Stimulated activated CD4-positive, alpha-beta T cell treated with anti-CD3 and anti-CD28 coated beads, Interleukin-2, amount 100 ng/mL, for 4 hours (primary cell): ENCODE measurements around the gene TMEM184B.

Source experiments
- DNase-seq: peaks from one replicate; pipeline ENCODE4 v3.0.0-alpha.2; 2020; ENCODE audit warnings: low read depth

TMEM184B gene

DNA sequence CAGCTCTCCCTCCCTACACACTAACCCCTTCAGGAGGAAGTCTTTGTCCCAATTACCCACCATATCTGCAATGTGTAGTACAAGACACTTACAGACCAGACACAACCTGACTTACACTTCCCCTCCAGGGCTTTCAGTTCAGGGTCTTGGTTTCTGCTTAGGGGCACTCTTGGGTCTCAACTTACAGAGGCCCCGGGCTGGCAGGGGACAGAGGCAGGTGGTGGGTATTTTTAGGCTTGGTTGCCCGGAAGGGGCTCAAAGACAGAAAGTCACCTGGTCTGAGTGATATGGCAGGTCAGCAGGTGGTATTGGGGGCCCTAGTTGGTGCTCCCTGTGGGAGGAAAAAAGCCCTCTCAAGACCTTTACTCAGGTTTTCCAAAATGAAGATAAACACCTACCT, 3.4 kb upstream of the TMEM184B start:
- no peak for DNase-seq

DNA sequence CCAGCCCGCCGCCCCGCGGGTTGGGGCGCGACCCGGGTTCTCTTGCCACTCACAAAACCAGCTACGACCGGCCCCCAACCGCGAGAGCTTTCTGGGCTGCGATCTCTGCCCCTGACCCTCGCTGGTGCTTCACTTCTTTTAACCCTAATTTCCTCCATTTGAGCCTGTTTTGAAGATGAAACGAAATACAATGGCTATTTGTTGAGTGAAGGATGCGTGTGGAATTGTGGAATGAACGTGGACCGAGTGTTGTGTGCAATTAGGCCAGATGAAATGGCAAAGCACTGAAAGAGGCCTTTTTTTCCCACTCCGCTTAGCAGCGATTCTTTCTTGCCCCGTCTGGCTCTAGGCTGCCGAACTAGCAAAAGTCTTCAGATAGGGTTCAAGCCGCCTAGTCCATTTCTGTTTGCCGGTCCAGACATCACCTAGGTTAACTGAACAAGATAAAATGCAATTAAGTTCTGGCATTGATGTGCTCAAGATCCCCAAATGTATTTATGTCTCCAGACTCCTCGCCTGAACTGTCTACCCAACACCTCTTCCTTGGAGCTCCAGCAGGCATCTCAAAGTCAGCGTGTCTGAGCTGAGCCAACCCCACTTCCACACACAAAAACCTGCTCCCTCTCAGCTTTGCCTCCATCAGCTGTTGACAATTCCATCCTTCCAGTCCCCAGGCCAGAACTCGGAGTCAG, 471 bp upstream of the TMEM184B start:
- DNase-seq = no peak

DNA sequence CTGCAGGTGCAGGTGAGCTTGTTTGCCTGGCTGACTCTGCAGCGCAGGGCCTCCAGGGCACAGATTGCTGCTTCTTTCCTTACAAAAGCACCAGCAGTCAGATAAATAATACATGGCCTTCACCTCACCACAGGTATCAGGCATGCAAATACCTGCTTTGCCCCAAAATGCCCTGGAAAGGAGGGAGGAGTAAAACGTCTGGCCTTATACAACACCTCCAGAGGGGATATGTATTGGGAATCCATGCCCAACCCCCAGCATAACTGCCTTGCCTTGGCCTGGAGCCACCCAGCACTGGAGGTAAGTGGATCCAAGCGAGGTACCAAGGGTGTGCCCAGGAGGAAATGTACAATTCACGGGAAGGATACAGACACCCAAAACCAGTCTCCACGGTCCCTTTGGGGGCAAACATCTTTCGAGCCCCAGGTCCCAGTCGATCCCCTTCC, 860 bp downstream of the TMEM184B start:
- DNase-seq = no peak

DNA sequence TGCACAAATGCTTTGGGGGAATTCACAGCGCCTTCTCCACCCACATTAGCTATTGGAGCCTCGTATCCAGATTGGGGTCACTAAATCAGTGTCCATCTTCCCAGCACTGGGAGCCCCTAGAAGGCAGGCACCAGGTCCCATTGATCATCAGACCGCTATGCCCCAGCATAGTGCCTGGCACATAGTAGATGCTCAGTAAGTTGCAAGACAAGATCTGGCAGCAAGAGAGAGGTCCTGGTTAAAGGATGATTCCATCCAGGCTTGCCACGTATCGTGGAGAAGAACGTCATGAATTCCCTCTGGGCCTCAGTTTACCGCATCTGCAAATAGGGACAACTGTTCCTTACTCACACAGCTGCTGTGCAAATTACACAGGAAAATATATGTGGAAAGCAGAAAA, 1.7 kb downstream of the TMEM184B start:
- DNase-seq = no peak

DNA sequence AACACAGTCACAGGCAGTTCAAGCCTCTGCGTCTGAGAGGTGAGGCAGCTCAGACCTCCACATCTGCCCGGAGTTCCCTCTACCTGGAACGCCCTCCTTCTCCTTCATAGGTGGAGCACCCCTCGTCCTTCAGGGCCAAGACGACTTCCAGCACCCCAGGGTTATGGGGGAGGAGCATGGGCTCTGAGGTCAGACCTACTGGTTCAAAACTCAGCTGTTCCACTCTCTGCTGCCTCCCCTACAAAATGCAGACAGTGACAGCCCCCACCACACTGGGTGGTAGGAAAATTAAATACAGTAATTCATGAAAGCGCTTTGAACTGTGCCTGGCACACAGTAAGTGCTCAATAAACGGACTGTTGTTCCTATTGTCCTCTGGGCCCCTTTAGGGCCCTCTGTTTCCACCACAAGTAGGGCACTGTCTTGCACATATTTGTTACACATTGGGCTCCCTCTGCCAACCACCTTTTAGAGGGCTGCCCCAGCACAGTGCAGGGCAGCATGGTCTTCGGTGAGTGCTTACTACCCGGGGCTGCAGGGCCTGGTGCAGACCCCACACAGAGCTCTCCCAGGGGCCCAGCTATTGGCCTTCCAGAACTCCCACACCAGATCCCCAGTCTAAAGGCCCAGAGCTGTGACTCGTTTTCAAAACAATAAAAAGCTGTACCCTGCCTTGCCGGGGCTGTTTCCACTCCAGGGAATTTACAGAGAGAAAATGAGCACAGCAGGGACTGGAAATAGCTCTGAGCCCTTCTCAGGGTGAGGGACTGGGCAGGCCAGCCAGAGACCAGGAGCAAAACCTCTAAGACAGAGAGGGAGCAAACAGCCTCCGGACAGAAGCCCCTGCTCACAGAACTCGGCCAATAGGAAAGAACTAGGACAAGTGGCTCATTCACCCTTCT, 2.5 kb downstream of the TMEM184B start:
- DNase-seq = no peak

DNA sequence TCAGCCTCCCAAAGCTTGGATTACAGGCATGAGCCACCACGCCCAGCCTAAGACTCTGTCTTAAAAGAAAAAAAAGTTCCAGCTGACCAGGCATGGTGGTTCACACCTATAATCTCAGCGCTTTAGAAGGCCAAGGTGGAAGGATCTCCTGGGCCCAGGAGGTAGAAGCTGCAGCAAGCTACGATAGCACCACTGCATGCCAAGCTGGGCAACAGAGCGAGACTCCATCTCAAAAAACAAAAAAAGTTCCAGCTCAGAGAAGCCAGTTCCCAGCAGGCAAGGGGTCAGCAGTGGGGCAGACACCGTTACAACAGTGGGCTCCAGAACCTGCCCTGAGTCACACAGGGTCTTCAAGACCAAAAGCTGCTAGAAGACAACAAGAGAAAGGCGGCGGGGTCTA, 3.3 kb downstream of the TMEM184B start:
- no peak for DNase-seq

DNA sequence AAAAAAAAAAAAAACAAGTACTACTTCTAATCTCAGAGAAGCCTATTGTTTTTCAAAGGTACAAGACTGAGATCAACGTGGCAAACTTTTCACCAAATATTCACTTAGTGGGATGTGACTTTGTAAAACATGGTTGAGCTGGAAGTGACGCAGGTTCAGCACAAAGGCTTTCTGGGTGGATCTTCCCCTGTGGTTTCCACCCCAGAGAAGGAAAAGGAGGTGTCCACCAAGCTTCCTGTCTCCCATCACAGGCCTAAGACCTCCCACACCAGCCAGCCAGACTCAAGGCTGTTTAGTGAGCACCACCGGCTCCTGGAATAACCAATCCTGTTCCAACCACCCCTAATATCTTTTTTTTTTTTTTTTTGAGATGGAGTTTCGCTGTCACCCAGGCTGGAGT, 5.7 kb downstream of the TMEM184B start:
- DNase-seq = no peak

DNA sequence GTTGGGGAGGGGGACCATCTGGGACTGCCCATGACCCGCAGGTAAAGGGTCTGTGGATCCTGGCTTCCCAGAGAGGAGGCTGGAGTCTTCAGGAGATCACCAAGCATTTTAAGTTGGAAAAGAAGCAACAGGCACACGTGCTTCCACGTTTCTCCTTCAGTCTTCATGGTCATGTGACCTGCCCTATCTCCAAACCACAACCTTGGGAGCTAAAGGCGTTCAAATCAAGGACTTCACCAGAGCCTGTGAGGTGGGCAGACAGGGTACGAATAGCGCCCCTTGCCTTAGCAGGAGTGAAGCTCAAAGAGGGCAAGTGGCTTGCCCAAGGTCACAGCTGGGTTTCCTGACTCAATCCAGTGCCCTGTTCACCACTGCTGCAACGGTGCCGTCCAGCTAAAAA, 6.7 kb downstream of the TMEM184B start:
- no peak for DNase-seq

DNA sequence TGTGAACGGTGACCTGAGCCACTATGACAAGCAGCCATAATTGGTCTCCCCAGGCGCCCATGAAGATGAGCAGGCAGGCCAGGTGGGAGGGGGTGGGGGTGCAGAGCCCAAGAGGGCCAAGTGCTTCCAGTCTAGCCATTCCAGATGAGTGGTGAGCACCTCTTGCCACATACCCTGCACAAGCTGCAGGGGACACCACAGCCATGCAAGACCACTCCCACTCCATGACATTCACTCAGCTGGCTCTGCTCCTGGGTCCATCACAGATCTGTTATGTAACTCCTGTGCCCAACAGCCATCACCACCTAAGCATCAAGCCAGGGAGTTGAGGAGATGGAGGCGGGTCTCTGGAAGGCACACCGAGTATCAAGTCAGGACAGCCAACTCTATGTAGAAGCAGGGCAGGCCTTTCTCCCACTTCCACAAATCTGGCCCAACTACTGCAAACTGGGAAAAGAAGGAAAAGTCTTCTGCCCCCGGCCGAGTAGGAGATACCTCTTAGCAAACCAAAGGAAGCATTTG, 8.4 kb downstream of the TMEM184B start:
- no peak for DNase-seq

DNA sequence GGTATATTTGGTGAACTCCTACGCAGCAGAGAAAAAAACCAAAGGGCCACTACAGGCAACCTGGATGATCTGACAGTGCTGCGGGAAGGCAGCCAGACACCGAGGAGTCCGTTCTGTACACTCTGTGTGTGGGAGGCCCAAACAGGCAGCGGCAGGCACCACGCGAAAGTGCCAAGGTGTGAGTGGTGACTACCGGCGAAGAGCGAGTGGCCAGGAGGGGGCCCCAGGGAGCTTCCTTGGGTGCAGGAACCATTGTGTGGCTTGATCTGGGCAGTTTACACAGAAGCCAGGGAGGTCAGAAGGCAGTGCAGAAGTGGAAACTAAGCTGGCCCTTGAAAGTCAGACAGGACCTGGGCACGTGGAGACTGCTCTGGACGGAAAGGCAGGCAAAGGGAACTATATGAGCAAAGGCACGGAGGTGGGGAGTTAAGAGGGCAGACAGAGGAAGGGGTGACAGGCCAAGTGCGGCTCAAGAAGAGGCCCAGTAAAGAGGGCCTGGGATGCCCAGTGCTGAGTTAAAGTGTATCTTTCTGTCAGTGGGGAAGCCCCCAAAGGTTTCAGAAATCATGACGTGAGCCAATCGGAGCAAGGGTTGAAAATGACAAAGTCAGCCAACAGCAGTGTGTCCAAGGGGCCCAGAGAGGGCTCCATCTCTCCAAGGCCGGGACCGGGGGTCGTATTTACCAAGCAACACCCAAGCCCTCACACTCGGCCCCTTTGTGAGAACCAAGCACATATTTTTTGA, 10.6 kb downstream of the TMEM184B start:
- no peak for DNase-seq

DNA sequence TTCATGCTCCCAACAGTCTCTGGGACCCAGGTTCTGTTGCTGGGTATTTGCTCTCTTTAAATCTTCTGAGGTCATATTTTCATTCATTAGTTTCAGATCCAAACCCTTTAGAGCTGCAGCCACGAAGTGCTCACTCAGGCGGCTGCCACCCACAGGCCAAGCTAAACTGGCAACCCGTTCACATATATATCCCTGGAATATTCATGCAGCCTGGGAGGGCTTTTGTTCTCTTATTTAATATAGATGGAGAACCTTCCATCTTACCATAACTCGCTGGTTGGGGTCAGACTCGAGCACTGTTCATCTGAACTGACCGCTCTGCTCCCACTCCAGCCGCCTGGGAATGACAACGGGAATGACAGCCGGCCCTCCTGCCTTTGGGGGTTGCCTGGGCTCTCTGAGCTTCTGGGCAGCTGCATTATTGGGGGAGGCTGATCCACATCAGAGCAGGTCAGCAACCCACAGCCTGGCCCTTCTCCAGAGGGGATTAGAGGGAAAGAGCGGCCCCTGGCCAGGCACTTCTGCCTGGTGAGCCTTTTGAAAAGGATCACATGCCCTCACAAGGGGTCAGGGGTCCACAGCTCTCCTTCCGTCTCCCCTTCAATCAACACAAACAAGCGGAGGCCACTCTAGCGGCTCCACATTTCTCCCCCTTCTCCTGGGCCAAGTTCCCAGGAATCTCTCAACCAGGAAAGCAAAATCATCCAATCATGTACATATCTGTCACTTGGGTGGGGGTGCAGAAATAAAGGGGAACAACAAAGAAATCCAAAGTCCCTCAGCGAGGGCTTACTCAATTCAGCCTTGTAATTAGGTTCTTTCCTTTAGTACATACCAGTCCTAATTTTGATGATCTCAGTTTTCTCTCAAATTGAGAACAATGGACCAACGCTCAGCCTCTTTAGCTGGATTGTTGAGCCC, 11.8 kb downstream of the TMEM184B start:
- DNase-seq = no peak

DNA sequence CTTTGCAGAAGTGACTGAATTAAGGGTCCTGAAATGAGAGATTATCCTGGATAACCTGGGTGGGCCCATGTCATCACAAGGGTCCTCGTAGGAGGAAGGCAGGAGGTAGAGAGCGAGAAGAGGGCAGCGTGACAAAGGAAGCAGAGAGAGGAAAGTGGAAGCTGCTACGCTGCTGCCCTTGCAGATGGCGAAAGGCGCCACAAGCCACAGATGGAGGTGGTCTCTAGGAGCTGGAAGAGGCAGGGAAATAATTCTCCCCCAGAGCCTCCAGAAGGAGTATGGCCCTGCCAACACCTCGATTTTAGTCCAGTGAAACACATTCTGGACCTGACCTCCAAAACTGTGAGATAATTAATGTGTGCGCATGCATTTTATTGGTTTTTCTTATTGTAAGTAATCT, 13.4 kb downstream of the TMEM184B start:
- DNase-seq = no peak

DNA sequence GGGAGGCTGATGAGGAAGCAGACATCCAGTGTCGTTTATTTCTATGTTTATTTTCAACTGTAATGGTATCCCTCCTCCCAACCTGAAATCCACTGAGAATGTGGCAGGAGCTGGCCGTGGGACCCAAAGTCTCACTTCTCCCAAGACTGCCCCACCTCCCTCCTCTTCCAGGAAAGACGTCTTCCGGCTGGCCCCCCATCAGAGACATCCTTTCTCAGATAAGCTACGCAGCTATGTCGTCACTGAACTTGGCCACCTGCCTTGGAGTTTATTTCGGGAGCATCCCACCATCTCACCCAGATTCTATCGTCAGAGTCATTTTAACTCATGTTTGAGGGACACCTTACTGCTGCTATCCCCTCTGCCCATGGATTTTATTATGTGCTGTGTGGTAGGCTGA, 13.9 kb downstream of the TMEM184B start:
- no peak for DNase-seq

DNA sequence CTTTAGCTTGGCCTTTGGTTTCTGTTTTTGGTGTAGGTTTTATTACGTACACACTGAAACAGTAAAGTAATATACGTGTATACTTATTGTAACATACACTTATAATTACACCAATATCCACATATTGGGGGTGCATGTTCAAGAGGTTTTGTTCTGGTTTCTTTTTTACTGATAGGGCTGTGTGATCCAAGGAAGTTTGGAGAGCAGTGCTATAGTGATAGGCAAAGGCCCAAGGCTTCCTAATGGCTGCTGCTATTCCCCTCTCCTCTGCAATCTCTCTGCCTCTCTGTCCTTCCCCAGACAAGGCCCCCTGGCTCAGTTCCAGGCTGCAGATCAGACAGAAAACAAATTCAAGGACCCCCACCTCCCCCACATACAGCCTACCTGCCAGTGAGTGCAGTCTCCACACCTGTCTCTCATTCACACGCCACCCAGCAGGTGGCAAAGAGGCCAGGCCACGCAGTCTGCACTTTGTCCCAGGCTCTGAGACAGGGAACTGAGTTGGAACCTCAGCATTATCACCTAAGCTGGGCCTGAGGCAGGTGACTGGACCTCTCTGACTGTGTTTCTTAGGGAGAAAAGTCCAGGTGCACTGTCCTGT, 15.1 kb downstream of the TMEM184B start:
- DNase-seq = no peak

DNA sequence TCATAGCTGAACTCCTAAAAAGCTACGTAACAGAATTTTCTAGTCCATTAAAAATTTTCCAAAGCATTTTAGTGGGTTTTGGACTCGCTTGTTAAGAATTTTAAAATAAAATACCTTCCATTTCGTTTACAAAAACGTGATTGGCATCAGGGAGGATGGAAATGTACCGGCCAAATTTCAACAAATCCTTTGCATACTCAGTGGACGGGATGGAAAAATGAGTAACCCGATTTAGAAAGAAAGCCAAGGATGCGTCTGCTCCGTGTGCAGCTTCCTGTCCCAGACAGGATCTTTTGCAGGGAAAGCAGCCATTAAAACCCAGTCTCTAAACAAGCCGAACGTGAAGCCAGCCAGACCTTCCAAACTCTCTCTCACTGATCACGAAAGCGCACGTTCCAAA, 15.6 kb downstream of the TMEM184B start:
- DNase-seq = no peak

DNA sequence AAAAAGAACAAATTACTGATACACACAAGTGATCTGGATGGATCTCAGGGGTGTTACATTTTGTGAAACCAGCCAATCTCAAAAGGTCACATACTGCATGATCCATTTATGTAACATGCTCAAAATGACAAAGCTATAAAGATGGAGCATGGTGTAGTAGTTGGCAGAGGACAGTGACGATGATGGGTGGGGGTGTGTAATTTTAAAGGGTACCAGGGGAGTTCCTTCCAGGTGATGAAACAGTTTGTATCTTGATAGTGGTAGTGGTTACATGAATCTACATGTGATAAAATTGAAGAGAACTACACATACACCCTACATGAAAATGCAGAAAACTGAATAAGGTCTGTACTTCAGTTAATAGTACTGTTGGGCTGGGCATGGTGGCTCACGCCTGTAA, 17.1 kb downstream of the TMEM184B start:
- no peak for DNase-seq

DNA sequence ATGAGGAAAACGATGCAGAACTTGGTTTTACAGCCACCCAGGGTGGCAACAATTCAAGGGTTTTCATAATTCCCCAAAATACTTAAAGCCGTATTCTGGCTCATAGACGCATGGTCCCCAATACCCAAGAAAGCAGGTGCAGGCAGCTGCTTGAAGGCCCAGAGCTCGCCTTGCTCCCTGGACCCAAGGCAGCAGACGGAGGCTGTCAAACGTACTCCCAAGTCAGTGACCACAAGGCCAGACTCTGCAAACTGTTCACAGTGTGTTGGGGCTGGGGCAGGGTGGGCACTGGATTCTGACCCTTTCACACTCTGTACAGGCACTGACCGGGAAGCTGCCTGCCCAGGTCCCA, 21.5 kb downstream of the TMEM184B start:
- no peak for DNase-seq

DNA sequence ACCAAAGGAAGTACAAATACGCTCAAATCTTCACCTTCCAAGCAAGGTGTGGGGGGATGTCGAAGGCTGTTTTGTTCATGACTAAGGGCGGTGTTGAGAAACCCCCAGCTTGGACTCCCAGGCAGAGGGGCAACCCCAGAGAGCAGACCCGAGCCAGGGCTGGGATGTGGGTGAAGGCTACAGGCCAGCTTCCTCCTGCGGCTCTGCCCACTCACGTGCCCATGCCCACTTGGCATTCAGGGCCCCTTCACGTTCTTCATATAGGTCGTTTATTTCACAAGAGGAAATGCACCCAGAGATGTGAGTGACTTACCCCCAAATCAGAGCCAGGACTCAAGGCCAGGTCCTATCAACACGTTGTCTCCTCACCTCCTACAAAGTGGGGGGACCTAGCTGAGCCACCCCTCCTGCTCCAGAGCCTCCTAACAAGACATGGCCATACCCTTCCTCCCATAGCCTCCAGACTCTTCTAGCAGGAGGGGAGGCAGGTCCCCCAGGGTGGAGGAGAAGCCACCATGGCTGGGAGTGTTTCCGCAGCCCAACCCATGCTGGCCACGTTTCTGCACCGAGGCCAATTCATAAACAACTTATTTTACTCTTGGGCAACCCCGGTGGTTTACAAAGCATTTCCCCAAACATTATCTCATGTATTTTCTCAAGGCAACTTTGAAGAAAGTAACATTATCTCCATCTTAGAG, 22.0 kb downstream of the TMEM184B start:
- no peak for DNase-seq

DNA sequence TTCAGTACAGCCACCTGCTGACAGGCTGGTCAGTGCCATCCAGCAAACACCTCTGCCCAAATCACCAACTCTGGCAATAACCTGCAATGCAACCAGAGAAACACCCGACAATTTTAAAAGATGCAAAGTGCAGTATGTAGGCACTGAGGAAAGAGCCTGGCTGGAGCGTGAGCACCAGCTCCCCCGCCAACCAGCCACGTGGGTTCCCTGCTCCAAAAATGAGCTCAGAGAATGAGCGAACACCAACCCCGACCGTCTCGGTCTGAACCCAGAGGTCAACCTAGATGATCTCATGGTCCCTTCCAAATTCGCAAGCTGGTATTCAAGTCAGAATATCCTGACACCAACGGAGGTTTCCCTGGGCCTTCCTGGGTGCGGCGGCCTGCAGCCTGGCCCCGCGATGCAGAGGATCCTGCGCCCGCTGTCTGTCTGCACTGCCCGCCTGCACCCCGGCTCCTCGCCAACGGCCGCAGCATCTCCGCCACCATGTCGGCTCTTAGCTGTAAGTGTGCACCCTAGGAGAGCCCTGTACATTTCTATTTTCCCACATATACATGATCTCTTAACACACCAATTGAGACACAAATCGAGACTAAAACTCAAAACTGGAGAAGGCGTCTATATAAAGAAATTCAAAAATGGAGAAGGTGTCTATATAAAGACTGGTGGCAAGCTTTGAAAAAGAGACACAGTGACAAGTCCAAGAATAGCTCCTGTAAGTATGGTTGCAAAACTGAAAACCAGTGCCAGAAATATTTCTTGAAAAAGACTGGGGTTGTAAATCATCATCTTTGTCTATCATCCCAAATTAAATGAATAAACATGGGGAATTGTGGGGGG, 22.8 kb downstream of the TMEM184B start:
- DNase-seq = no peak

DNA sequence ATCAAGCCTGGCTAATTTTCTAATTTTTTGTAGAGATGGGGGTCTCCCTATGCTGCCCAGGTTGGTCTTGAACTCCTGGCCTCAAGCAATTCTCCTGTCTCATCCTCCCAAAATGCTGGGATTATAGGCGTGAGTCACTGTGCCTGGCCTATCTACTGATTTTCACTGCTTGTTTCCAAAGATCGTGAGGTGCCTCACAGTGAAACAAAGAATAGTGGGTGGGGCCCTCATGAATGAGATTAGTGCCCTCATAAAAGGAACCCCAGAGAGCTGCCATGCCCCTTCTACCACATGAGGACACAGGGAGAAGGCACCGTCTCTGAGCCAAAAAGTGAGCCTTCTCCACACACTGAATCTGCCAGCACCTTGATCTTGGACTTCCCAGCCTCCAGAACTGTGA, 23.5 kb downstream of the TMEM184B start:
- DNase-seq = no peak
